HEK293 (cell line): ENCODE measurements around the gene CSMD2.

Experiments used
- CTCF ChIA-PET: fragments of 350-600 bp; formaldehyde crosslinking; extraction: SDS; loops from one replicate; lab custom pipeline; 2021; ENCODE audit warnings: antibody characterized with exemption; lab: Yijun Ruan, JAX
- POLR2A ChIA-PET: fragments of 300-600 bp; formaldehyde crosslinking; extraction: SDS; loops from one replicate; lab custom pipeline; 2020; ENCODE audit warnings: antibody characterized with exemption, inconsistent platforms; lab: Yijun Ruan, JAX
- H3K27ac ChIP-seq: fragments of 200-500 bp; sonication (Bioruptor generic); 2 replicates; pipeline ENCODE4 v1.5.1; 2014; ENCODE audit warnings: low read depth, low read length, control low read depth, inconsistent platforms; ENCODE audit errors: extremely low read depth
- H3K36me3 ChIP-seq, 2 experiments: fragments of 200-500 bp in 1 of 2; sonication (Bioruptor generic) in 1 of 2; 1 replicate in 1 of 2; 2 replicates in 1 of 2; pipeline ENCODE4 v1.5.1; 2014 to 2017; ENCODE audit warnings: inconsistent platforms in 2 of 2, low read length in 2 of 2; ENCODE audit not compliant: control insufficient read depth in 2 of 2, insufficient read depth in 1 of 2
- H3K4me1 ChIP-seq: fragments of 200-500 bp; sonication (Bioruptor generic); 2 replicates; pipeline ENCODE4 v1.5.1; 2014; ENCODE audit warnings: mild to moderate bottlenecking, low read length, inconsistent platforms; ENCODE audit not compliant: control insufficient read depth, insufficient read depth
- H3K4me3 ChIP-seq: 2 replicates; pipeline ENCODE4 v1.5.1; 2011; ENCODE audit warnings: low read depth, mild to moderate bottlenecking, control low read depth, low read length, moderate library complexity
- H3K9me3 ChIP-seq: fragments of 200-500 bp; sonication (Bioruptor generic); 2 replicates; pipeline ENCODE4 v1.5.1; 2014; ENCODE audit warnings: low read depth, low read length, inconsistent platforms; ENCODE audit not compliant: control insufficient read depth, insufficient read depth
- GLI2 ChIP-seq: fragments of 450-650 bp; formaldehyde crosslinking; IDR thresholded peaks from 2 replicates; pipeline ENCODE4; 2017; ENCODE audit warnings: missing biosample characterization, missing genetic modification characterization, low read depth, borderline replicate concordance
- MEIS1 ChIP-seq: sonication (generic); formaldehyde crosslinking; IDR thresholded peaks from 2 replicates; pipeline ENCODE4 v1.8.1; 2022; ENCODE audit warnings: missing genetic modification reagents, mild to moderate bottlenecking, borderline replicate concordance
- REPIN1 ChIP-seq: fragments of 450-650 bp; formaldehyde crosslinking; IDR thresholded peaks from 2 replicates; pipeline ENCODE4 v1.5.1; 2017; ENCODE audit warnings: missing biosample characterization, missing genetic modification characterization, low read depth
- SP2 ChIP-seq: fragments of 450-650 bp; formaldehyde crosslinking; IDR thresholded peaks from 2 replicates; pipeline ENCODE4 v1.5.1; 2016; ENCODE audit warnings: missing biosample characterization, missing genetic modification characterization
- ZBTB1 ChIP-seq: fragments of 450-650 bp; formaldehyde crosslinking; IDR thresholded peaks from 2 replicates; pipeline ENCODE4 v1.5.1; 2016; ENCODE audit warnings: missing biosample characterization, missing genetic modification characterization
- ZBTB11 ChIP-seq: fragments of 450-650 bp; formaldehyde crosslinking; conservative IDR thresholded peaks from 2 replicates; pipeline ENCODE4 v1.5.1; 2016; ENCODE audit warnings: low read depth, missing biosample characterization, missing genetic modification characterization
- ZBTB8A ChIP-seq: fragments of 450-650 bp; formaldehyde crosslinking; IDR thresholded peaks from 2 replicates; pipeline ENCODE4 v1.5.1; 2016; ENCODE audit warnings: missing biosample characterization, missing genetic modification characterization
- ZFHX2 ChIP-seq: fragments of 450-650 bp; formaldehyde crosslinking; conservative IDR thresholded peaks from 2 replicates; pipeline ENCODE4 v1.5.1; 2016; ENCODE audit warnings: missing biosample characterization, missing genetic modification characterization
- ZNF174 ChIP-seq: fragments of 450-650 bp; formaldehyde crosslinking; IDR thresholded peaks from 2 replicates; pipeline ENCODE4 v1.5.0; 2017; ENCODE audit warnings: missing biosample characterization, mild to moderate bottlenecking, missing genetic modification characterization
- ZNF184 ChIP-seq: fragments of 450-650 bp; IDR thresholded peaks from 2 replicates; pipeline ENCODE4 v1.5.1; 2018; ENCODE audit warnings: missing biosample characterization, mild to moderate bottlenecking, missing genetic modification characterization
- ZNF202 ChIP-seq: fragments of 450-650 bp; formaldehyde crosslinking; IDR thresholded peaks from 2 replicates; pipeline ENCODE4 v1.5.1; 2016; ENCODE audit warnings: missing biosample characterization, missing genetic modification characterization, borderline replicate concordance
- ZNF239 ChIP-seq: fragments of 450-650 bp; formaldehyde crosslinking; IDR thresholded peaks from 2 replicates; pipeline ENCODE4 v1.5.1; 2016; ENCODE audit warnings: missing biosample characterization, missing genetic modification characterization
- ZNF274 ChIP-seq, 2 experiments: fragments of 200-500 bp in 1 of 2; fragments of 450-650 bp in 1 of 2; sonication (Bioruptor generic) in 1 of 2; formaldehyde crosslinking in 1 of 2; IDR thresholded peaks; 2 replicates each; pipeline versions ENCODE4 v1.5.1 to v1.6.1; 2014 to 2016; ENCODE audit warnings: borderline replicate concordance in 1 of 2, inconsistent platforms in 1 of 2, low read length in 1 of 2, missing biosample characterization in 1 of 2, missing genetic modification characterization in 1 of 2
- ZNF473 ChIP-seq: fragments of 450-650 bp; formaldehyde crosslinking; IDR thresholded peaks from 2 replicates; pipeline ENCODE4 v1.5.1; 2017; ENCODE audit warnings: missing biosample characterization, missing genetic modification characterization
- ZNF561 ChIP-seq: fragments of 450-650 bp; IDR thresholded peaks from 2 replicates; pipeline ENCODE4 v1.5.1; 2018; ENCODE audit warnings: missing biosample characterization, missing genetic modification characterization, borderline replicate concordance
- ZNF623 ChIP-seq: fragments of 450-650 bp; formaldehyde crosslinking; IDR thresholded peaks from 2 replicates; pipeline ENCODE4 v1.5.1; 2016; ENCODE audit warnings: missing biosample characterization, missing genetic modification characterization
- ZSCAN23 ChIP-seq: fragments of 450-650 bp; formaldehyde crosslinking; IDR thresholded peaks from 2 replicates; pipeline ENCODE4 v1.5.1; 2016; ENCODE audit warnings: missing biosample characterization, missing genetic modification characterization
- TF ChIP-seq, protein P1 (sequence below): fragments of 450-650 bp; formaldehyde crosslinking; IDR thresholded peaks from 2 replicates; pipeline ENCODE4 v1.5.1; 2016; ENCODE audit warnings: missing biosample characterization, missing genetic modification characterization, low read depth

Gene CSMD2

DNA sequence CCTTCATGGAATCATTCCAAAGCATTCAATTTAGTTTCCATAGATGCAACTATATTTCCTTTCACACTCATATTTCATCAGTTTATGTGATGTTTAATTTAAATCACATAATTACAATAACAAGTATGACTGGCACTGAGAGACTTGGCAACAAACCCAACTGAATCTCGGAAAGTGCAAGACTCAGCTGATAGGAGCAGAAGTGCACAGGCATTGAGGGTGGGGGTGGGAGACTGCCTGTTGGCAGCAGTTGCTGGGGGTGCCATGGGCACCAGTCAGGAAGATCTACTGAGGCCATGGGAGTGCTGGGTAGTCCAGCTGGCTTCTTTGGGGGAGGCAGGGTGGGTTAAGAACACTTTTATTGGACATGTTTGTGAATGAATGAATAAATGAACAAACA is 311.6 kb downstream of the CSMD2 start:
- Histone ChIP-seq H3K4me1 (no peaks in the 10 kb centered on the region), H3K27ac (no peak overlapping the region), H3K36me3 (no peaks in the 10 kb centered on the region)
- CTCF ChIA-PET: no interaction called here
- POLR2A ChIA-PET: no interaction called here
- TF ChIP-seq ZNF184 (tag by site-specific recombination): no peak
- TF ChIP-seq ZFHX2: no peak
- TF ChIP-seq ZBTB1 (tag by site-specific recombination): no peak
- TF ChIP-seq ZSCAN23 (tag by site-specific recombination): no peak
- TF ChIP-seq, all 188 proteins: peak for 0
- H3K4me3 ChIP-seq: no peak overlapping the region
- no peaks in the 10 kb centered on the region for H3K9me3 ChIP-seq

GRCh38 chr1:33852711-33853110 is 312.3 kb downstream of the CSMD2 start:
- ChIA-PET CTCF (no interaction called here), POLR2A (no interaction called here)
- Histone ChIP-seq H3K36me3 (no peaks in the 10 kb centered on the region), H3K9me3 (no peaks in the 10 kb centered on the region), H3K4me1 (no peaks in the 10 kb centered on the region), H3K27ac (no peak overlapping the region), H3K4me3 (no peak overlapping the region)
- no peak for TF ChIP-seq ZNF239 (tag by site-specific recombination)
- no peak for TF ChIP-seq ZNF623
- TF ChIP-seq ZBTB11 (tag by site-specific recombination): no peak
- TF ChIP-seq, protein P1, sequence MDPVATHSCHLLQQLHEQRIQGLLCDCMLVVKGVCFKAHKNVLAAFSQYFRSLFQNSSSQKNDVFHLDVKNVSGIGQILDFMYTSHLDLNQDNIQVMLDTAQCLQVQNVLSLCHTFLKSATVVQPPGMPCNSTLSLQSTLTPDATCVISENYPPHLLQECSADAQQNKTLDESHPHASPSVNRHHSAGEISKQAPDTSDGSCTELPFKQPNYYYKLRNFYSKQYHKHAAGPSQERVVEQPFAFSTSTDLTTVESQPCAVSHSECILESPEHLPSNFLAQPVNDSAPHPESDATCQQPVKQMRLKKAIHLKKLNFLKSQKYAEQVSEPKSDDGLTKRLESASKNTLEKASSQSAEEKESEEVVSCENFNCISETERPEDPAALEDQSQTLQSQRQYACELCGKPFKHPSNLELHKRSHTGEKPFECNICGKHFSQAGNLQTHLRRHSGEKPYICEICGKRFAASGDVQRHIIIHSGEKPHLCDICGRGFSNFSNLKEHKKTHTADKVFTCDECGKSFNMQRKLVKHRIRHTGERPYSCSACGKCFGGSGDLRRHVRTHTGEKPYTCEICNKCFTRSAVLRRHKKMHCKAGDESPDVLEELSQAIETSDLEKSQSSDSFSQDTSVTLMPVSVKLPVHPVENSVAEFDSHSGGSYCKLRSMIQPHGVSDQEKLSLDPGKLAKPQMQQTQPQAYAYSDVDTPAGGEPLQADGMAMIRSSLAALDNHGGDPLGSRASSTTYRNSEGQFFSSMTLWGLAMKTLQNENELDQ: no peak
- TF ChIP-seq GLI2 (tag by site-specific recombination): no peak
- TF ChIP-seq REPIN1 (tag by site-specific recombination): no peak
- no peak for TF ChIP-seq SP2 (tag by site-specific recombination)
- TF ChIP-seq ZNF274 (IDR thresholded peaks at IDR 0.05; ENCODE audit: low read length): no peak
- TF ChIP-seq ZNF274 (tag by site-specific recombination; IDR thresholded peaks at IDR 0.05; ENCODE audit: borderline replicate concordance): no peak
- TF ChIP-seq MEIS1 (CRISPR knock-in tag): no peak
- no peak for TF ChIP-seq ZNF184 (tag by site-specific recombination)
- TF ChIP-seq ZNF473 (tag by site-specific recombination): no peak
- no peak for TF ChIP-seq ZNF561 (tag by site-specific recombination)
- no peak for TF ChIP-seq ZNF202 (tag by site-specific recombination)
- TF ChIP-seq ZNF174 (tag by site-specific recombination): no peak
- TF ChIP-seq ZBTB8A (tag by site-specific recombination): no peak
